SK-N-SH (cell line): ENCODE measurements around the gene ITGAE. TPM values are rescaled to one million over a fixed set of nuclear protein-coding genes. Genes with fewer than 3 reads are reported as not detected.

Experiments used
- CTCF ChIA-PET: fragments of 300-600, 350-600 bp; formaldehyde crosslinking; extraction: SDS; loops from one replicate; lab custom pipeline; 2021; lab: Yijun Ruan, JAX
- POLR2A ChIA-PET: fragments of 350-600 bp; sonication (Branson Sonifier 250); formaldehyde crosslinking; extraction: SDS; loops from one replicate; lab custom pipeline; 2020; ENCODE audit warnings: antibody characterized with exemption, inconsistent platforms; lab: Yijun Ruan, JAX
- DNase-seq: peaks from one replicate; pipeline ENCODE4 v3.0.0; 2012
- H2AFZ ChIP-seq: fragments of 200-600 bp; sonication (generic); 2 replicates; pipeline ENCODE4 v1.8.1; 2016; ENCODE audit warnings: antibody characterized with exemption, mild to moderate bottlenecking, low read depth
- H3F3A ChIP-seq: fragments of 200-600 bp; sonication (generic); replicated peaks from 2 replicates; pipeline ENCODE3; 2016; ENCODE audit warnings: antibody characterized with exemption, mild to moderate bottlenecking; ENCODE audit not compliant: insufficient read depth
- H3K27ac ChIP-seq, 2 experiments: fragments of 200-500 bp in 1 of 2; fragments of 200-600 bp in 1 of 2; sonication (Bioruptor generic) in 1 of 2; sonication (generic), shearing (Covaris generic) in 1 of 2; 2 replicates each; pipeline versions ENCODE4 v1.5.1 to v1.6.1; 2014 to 2016; ENCODE audit warnings: low read depth in 2 of 2, inconsistent platforms in 1 of 2, low read length in 1 of 2, mild to moderate bottlenecking in 1 of 2, mixed read lengths in 1 of 2
- H3K27me3 ChIP-seq: fragments of 200-600 bp; sonication (generic), shearing (Covaris generic); 2 replicates; pipeline ENCODE4 v1.6.1; 2016; ENCODE audit warnings: mixed run types; ENCODE audit not compliant: insufficient read depth
- H3K36me3 ChIP-seq, 2 experiments: fragments of 200-500 bp in 1 of 2; fragments of 200-600 bp in 1 of 2; sonication (Bioruptor generic) in 1 of 2; sonication (generic) in 1 of 2; replicated peaks in 1 of 2; 2 replicates each; pipeline versions ENCODE3 to v1.5.1; 2014 to 2016; ENCODE audit warnings: low read length in 1 of 2, mild to moderate bottlenecking in 1 of 2; ENCODE audit not compliant: insufficient read depth in 2 of 2, control insufficient read depth in 1 of 2
- H3K4me1 ChIP-seq, 2 experiments: fragments of 200-500 bp in 1 of 2; fragments of 200-600 bp in 1 of 2; sonication (Bioruptor generic) in 1 of 2; sonication (generic), shearing (Covaris generic) in 1 of 2; 2 replicates each; pipeline versions ENCODE4 v1.5.1 to v1.6.1; 2014 to 2016; ENCODE audit warnings: low read depth in 1 of 2, low read length in 1 of 2, mixed run types in 1 of 2; ENCODE audit not compliant: insufficient read depth in 2 of 2, control insufficient read depth in 1 of 2
- H3K4me2 ChIP-seq: fragments of 200-600 bp; sonication (generic), shearing (Covaris generic); 2 replicates; pipeline ENCODE4 v1.6.1; 2017; ENCODE audit warnings: mixed run types
- H3K4me3 ChIP-seq, 2 experiments: fragments of 200-500 bp in 1 of 2; fragments of 200-600 bp in 1 of 2; sonication (Bioruptor generic) in 1 of 2; sonication (generic), shearing (Covaris generic) in 1 of 2; 2 replicates each; pipeline versions ENCODE4 v1.5.1 to v1.8.1; 2014 to 2016; ENCODE audit warnings: low read depth in 2 of 2, inconsistent platforms in 1 of 2, low read length in 1 of 2, mild to moderate bottlenecking in 1 of 2, mixed read lengths in 1 of 2, moderate library complexity in 1 of 2
- H3K79me2 ChIP-seq: fragments of 200-600 bp; sonication (generic); 2 replicates; pipeline ENCODE4 v1.8.1; 2017; ENCODE audit warnings: mild to moderate bottlenecking; ENCODE audit not compliant: insufficient read depth
- H3K9ac ChIP-seq: fragments of 200-600 bp; sonication (generic); 2 replicates; pipeline ENCODE4 v1.6.1; 2017; ENCODE audit warnings: mixed run types
- H3K9me2 ChIP-seq: fragments of 200-600 bp; sonication (generic); 2 replicates; pipeline ENCODE4 v1.6.1; 2017; ENCODE audit warnings: mixed run types
- H3K9me3 ChIP-seq: fragments of 200-600 bp; sonication (generic); 2 replicates; pipeline ENCODE4 v1.6.1; 2017; ENCODE audit warnings: mixed run types, mild to moderate bottlenecking, moderate library complexity
- H4K20me1 ChIP-seq: fragments of 200-600 bp; sonication (generic); 2 replicates; pipeline ENCODE4 v1.6.1; 2017; ENCODE audit warnings: mild to moderate bottlenecking, mixed run types; ENCODE audit not compliant: insufficient read depth
- ELF1 ChIP-seq: IDR thresholded peaks from 2 replicates; pipeline ENCODE4 v1.4.0; 2012
- FOSL2 ChIP-seq: IDR thresholded peaks from 2 replicates; pipeline ENCODE4 v1.4.0; 2012; ENCODE audit warnings: low read depth, mild to moderate bottlenecking, moderate library complexity, borderline replicate concordance
- GABPA ChIP-seq: IDR thresholded peaks from 2 replicates; pipeline ENCODE4 v1.4.0; 2012; ENCODE audit warnings: low read depth, mild to moderate bottlenecking
- GATA2 ChIP-seq: sonication (generic); formaldehyde crosslinking; IDR thresholded peaks from 2 replicates; pipeline ENCODE4 v1.5.0; 2020; ENCODE audit warnings: mild to moderate bottlenecking, missing genetic modification reagents
- JUND ChIP-seq: IDR thresholded peaks from 2 replicates; pipeline ENCODE4 v1.4.0; 2012
- NRF1 ChIP-seq: IDR thresholded peaks from 2 replicates; pipeline ENCODE4 v1.6.1; 2012; ENCODE audit warnings: low read depth, mild to moderate bottlenecking, low read length
- RXRA ChIP-seq: IDR thresholded peaks from 2 replicates; pipeline ENCODE4 v1.4.0; 2012; ENCODE audit warnings: low read depth, mild to moderate bottlenecking, borderline replicate concordance
- SMC3 ChIP-seq: IDR thresholded peaks from 2 replicates; pipeline ENCODE4 v1.6.1; 2012; ENCODE audit warnings: low read depth, low read length, improper control_type of control experiment
- TAF1 ChIP-seq: IDR thresholded peaks from 2 replicates; pipeline ENCODE4 v1.6.1; 2012; ENCODE audit warnings: low read depth, mild to moderate bottlenecking, low read length, moderate library complexity, borderline replicate concordance
- TEAD4 ChIP-seq: IDR thresholded peaks from 2 replicates; pipeline ENCODE4 v1.4.0; 2012; ENCODE audit warnings: mild to moderate bottlenecking, borderline replicate concordance; ENCODE audit not compliant: insufficient read depth
- YY1 ChIP-seq: IDR thresholded peaks from 2 replicates; pipeline ENCODE4 v1.4.0; 2012; ENCODE audit warnings: low read depth, mild to moderate bottlenecking
- WGBS: methylation state at CpG from one replicate; pipeline ENCODE4 v1.1.6; 2017; ENCODE audit warnings: low lambda C conversion rate; 5-methylcytosine and 5-hydroxymethylcytosine counted together
- polyA plus RNA-seq, 3 experiments: library from polyadenylated mRNA; depleted of rRNA; stranded (reverse); fragments of >200 nt; gene quantifications; 2 replicates each; pipeline ENCODE4 v1.2.3, GENCODE V29; 2012
- TF ChIP-seq, protein P1 (sequence below): fragments of 150-350 bp; IDR thresholded peaks from 2 replicates; pipeline ENCODE4 v1.6.1; 2016; ENCODE audit warnings: mild to moderate bottlenecking, low read depth, low read length
- TF ChIP-seq, protein P2 (sequence below): fragments of 200-600 bp; sonication (generic); IDR thresholded peaks from 2 replicates; pipeline ENCODE4 v1.6.1; 2017; ENCODE audit warnings: antibody characterized with exemption, mild to moderate bottlenecking, moderate library complexity
- TF ChIP-seq, protein P3 (sequence below): IDR thresholded peaks from 2 replicates; pipeline ENCODE4 v1.4.0; 2012; ENCODE audit warnings: low read depth

The ITGAE gene
- polyA plus RNA-seq, 1 of the 3 experiments (the other 2 are of a cell fraction): 56.7 TPM

DNA sequence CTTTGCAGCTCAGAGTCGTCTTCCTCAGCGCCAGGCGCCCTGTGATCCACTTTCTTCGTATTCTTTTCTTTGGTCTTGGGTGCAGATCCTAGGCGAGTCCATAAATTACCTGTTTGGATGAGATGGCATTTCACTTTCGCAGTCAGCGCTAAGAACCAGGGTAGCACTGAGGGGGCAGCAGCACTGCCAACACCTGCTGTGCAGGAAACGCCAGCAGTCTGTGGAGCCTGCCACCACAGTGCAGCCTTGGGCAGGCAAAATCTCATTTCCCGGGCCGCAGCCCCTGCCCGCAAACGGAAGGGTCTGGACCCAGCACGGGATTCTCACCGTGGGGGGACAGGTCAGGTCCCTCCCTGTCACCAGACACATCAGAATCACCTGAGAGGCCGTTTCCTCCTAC lies 12.2 kb upstream of the ITGAE start:
- no peak for TF ChIP-seq YY1
- TF ChIP-seq, all 33 proteins: peak for 0
- peaks cover 41 to 80% of the 10 kb centered on the region in 2 experiments for H3K36me3 ChIP-seq

DNA sequence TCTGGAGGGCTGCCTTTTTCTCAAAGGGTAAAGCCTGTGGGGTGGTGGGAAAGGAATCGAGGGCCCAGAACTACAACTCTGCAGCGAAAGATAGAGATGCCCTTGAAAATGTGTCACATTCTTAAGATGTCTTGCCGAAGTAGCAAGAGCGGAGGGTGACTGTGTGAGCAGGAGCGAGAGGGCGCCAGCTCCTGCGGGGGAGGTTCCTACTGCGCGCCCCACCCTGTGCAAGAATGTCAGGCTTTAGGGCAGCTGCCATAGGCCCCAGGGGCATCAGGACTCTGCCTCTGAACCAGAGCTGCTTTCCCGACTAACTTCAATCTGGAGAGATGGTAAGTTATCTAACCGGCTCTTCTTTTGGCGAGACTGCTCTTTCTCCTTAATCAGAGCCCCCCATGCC lies 11.8 kb upstream of the ITGAE start:
- Histone ChIP-seq H3K79me2 (no peaks in the 10 kb centered on the region), H3K9me2 (no peaks in the 10 kb centered on the region), H3K9ac (no peak overlapping the region), H2AFZ (no peak overlapping the region), H3K27me3 (no peaks in the 10 kb centered on the region), H3K4me3 (no peak overlapping the region), H3K27ac (no peak overlapping the region), H3K4me2 (no peak overlapping the region), H3K9me3 (no peaks in the 10 kb centered on the region), H4K20me1 (no peaks in the 10 kb centered on the region), H3K4me1 (no peaks in the 10 kb centered on the region), H3K36me3 (peaks cover 41 to 80% of the 10 kb centered on the region in 2 experiments), H3F3A (peaks cover 9% of the 10 kb centered on the region)
- CTCF ChIA-PET: interaction anchor here (3.5 to 4.1 kb wide), 2 partner anchors 14 to 75 kb away, joined by 12 to 20 read pairs; no protein-coding TSS in a partner anchor
- POLR2A ChIA-PET: no interaction called here
- no peak for DNase-seq
- 95% methylated on average over 11 of the region's 12 CpGs for WGBS
- TF ChIP-seq, protein P1, sequence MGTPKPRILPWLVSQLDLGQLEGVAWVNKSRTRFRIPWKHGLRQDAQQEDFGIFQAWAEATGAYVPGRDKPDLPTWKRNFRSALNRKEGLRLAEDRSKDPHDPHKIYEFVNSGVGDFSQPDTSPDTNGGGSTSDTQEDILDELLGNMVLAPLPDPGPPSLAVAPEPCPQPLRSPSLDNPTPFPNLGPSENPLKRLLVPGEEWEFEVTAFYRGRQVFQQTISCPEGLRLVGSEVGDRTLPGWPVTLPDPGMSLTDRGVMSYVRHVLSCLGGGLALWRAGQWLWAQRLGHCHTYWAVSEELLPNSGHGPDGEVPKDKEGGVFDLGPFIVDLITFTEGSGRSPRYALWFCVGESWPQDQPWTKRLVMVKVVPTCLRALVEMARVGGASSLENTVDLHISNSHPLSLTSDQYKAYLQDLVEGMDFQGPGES: no peak
- TF ChIP-seq ELF1: no peak
- TF ChIP-seq GABPA: no peak
- TF ChIP-seq, protein P2, sequence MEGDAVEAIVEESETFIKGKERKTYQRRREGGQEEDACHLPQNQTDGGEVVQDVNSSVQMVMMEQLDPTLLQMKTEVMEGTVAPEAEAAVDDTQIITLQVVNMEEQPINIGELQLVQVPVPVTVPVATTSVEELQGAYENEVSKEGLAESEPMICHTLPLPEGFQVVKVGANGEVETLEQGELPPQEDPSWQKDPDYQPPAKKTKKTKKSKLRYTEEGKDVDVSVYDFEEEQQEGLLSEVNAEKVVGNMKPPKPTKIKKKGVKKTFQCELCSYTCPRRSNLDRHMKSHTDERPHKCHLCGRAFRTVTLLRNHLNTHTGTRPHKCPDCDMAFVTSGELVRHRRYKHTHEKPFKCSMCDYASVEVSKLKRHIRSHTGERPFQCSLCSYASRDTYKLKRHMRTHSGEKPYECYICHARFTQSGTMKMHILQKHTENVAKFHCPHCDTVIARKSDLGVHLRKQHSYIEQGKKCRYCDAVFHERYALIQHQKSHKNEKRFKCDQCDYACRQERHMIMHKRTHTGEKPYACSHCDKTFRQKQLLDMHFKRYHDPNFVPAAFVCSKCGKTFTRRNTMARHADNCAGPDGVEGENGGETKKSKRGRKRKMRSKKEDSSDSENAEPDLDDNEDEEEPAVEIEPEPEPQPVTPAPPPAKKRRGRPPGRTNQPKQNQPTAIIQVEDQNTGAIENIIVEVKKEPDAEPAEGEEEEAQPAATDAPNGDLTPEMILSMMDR: no peak
- no peak for TF ChIP-seq SMC3
- no peak for TF ChIP-seq FOSL2
- no peak for TF ChIP-seq JUND
- TF ChIP-seq, protein P3, sequence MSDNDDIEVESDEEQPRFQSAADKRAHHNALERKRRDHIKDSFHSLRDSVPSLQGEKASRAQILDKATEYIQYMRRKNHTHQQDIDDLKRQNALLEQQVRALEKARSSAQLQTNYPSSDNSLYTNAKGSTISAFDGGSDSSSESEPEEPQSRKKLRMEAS: no peak
- TF ChIP-seq YY1: no peak
- no peak for TF ChIP-seq TEAD4
- no peak for TF ChIP-seq TAF1
- no peak for TF ChIP-seq RXRA
- no peak for TF ChIP-seq GATA2 (CRISPR knock-in tag)
- TF ChIP-seq NRF1: no peak
- TF ChIP-seq, all 33 proteins: peak for 0

More for the DNA sequence above, 12.2 kb upstream of the ITGAE start:
- Histone ChIP-seq H3K79me2 (no peaks in the 10 kb centered on the region), H3K9me3 (no peaks in the 10 kb centered on the region), H3K4me2 (no peak overlapping the region), H3K4me1 (no peaks in the 10 kb centered on the region), H3K9me2 (no peaks in the 10 kb centered on the region), H2AFZ (no peak overlapping the region), H4K20me1 (no peaks in the 10 kb centered on the region), H3K9ac (no peak overlapping the region), H3K4me3 (no peak overlapping the region), H3K27me3 (no peaks in the 10 kb centered on the region), H3F3A (peaks cover 9% of the 10 kb centered on the region), H3K27ac (no peak overlapping the region)
- POLR2A ChIA-PET: no interaction called here
- 97% methylated on average over 15 of the region's 15 CpGs for WGBS
- no peak for DNase-seq
- CTCF ChIA-PET: interaction anchor here (3.5 to 4.1 kb wide), 2 partner anchors 14 to 75 kb away, joined by 12 to 20 read pairs; no protein-coding TSS in a partner anchor
